ENCODE data around the gene BTG2.

DNA sequence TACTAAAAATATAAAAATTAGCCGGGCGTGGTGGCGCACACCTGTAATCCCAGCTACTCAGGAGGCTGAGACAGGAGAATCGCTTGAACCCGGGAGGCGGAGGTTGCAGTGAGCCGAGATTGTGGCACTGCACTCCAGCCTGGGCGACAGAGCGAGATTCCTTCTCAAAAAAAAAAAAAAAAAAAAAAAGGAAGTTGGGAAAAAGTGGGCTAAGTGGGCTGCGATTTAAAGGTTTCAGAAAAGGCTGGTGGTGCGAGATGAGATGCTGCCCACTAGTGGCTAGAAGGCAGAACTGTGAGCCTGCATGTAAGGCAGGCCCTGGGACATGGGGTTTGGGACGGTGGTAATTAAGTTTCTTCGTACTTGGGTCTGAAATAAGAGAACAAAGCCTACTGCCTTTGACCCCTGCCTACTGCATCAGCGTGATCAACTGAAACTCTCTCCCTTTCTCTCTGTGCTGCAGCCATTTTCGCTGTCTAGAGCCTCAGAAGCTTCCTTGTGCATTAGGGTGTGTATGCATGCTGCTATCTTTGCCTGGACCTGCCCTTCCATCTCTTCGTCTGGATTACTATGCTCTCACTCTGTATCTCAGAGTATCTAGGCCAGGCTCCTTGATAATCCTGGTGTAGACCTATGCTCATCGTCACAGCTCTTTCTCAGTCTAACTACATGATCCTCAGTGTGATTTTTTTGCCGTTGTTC, 33.2 kb downstream of the BTG2 start:
- TF ChIP-seq, protein P1, sequence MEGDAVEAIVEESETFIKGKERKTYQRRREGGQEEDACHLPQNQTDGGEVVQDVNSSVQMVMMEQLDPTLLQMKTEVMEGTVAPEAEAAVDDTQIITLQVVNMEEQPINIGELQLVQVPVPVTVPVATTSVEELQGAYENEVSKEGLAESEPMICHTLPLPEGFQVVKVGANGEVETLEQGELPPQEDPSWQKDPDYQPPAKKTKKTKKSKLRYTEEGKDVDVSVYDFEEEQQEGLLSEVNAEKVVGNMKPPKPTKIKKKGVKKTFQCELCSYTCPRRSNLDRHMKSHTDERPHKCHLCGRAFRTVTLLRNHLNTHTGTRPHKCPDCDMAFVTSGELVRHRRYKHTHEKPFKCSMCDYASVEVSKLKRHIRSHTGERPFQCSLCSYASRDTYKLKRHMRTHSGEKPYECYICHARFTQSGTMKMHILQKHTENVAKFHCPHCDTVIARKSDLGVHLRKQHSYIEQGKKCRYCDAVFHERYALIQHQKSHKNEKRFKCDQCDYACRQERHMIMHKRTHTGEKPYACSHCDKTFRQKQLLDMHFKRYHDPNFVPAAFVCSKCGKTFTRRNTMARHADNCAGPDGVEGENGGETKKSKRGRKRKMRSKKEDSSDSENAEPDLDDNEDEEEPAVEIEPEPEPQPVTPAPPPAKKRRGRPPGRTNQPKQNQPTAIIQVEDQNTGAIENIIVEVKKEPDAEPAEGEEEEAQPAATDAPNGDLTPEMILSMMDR (IDR thresholded peaks at IDR 0.05; ENCODE audit: low read length), result peak; percentile 92
- TF ChIP-seq EZH2phosphoT487 (IDR thresholded peaks at IDR 0.05; ENCODE audit: low read length) (no peak), EZH2 (optimal IDR thresholded peaks at IDR 0.05; ENCODE audit: low read depth, low read length) (no peak)
